K562 (cell line): Measurements from ENCODE around the gene COMMD4. TPM values are rescaled to one million over a fixed set of nuclear protein-coding genes. Genes with fewer than 3 reads are reported as not detected.

Experiments used
- DDX20 ChIP-seq: fragments of 450-650 bp; IDR thresholded peaks from 2 replicates; pipeline ENCODE4 v1.6.1; 2016; ENCODE audit warnings: missing genetic modification characterization, low read depth, mild to moderate bottlenecking, missing compliant biosample characterization, moderate library complexity
- DIDO1 ChIP-seq: fragments of 450-650 bp; IDR thresholded peaks from 2 replicates; pipeline ENCODE4 v1.6.1; 2016; ENCODE audit warnings: low read depth, missing biosample characterization, missing genetic modification characterization
- FOXK2 ChIP-seq, 2 experiments: fragments of 450-650 bp; IDR thresholded peaks in 1 of 2; conservative IDR thresholded peaks in 1 of 2; 2 replicates each; pipeline ENCODE4 v1.6.1; 2016; ENCODE audit warnings: low read depth in 2 of 2, mild to moderate bottlenecking in 1 of 2
- MCM5 ChIP-seq: fragments of 450-650 bp; IDR thresholded peaks from 2 replicates; pipeline ENCODE4 v1.6.1; 2016; ENCODE audit warnings: low read depth
- TARDBP ChIP-seq: fragments of 450-650 bp; IDR thresholded peaks from 2 replicates; pipeline ENCODE4 v1.6.1; 2016
- ZNF239 ChIP-seq: fragments of 250-450 bp; sonication (Bioruptor Pico); IDR thresholded peaks from 2 replicates; pipeline ENCODE4 v1.4.0; 2020; ENCODE audit warnings: mild to moderate bottlenecking
- polyA plus RNA-seq, 8 experiments: library from polyadenylated mRNA; depleted of rRNA in 4 of 8; stranded (reverse) in 5 of 8; unstranded in 3 of 8; fragments of >200 nt; fragmentation: Nextera tagmentation in 2 of 8; fragmentation: Illumina TruSeq in 1 of 8; extraction: Ambion mirVana in 2 of 8; extraction: Trizol in 1 of 8; gene quantifications; 2 replicates each; pipeline versions ENCODE4 v1.2.1 to v1.2.3, GENCODE V29; 2011 to 2014; ENCODE audit warnings: inconsistent platforms in 1 of 8, missing spikeins in 1 of 8
- total RNA-seq, 7 experiments: library from RNA; depleted of rRNA in 6 of 7; stranded (reverse); fragments of >200 nt in 6 of 7; fragmentation: Illumina TruSeq in 2 of 7; extraction: Trizol in 2 of 7; gene quantifications; 2 replicates each; pipeline versions ENCODE4 v1.2.1 to v1.2.3, GENCODE V29; 2011 to 2021; ENCODE audit warnings: low replicate concordance in 1 of 7
- TF ChIP-seq, protein P1 (sequence below): fragments of 200-800 bp; sonication (Bioruptor generic); IDR thresholded peaks from 2 replicates; pipeline ENCODE4 v1.6.1; 2016; ENCODE audit warnings: missing genetic modification characterization, missing compliant biosample characterization
- TF ChIP-seq, protein P2 (sequence below): fragments of 450-650 bp; IDR thresholded peaks from one replicate; pipeline ENCODE4 v1.6.1; 2018; ENCODE audit warnings: mild to moderate bottlenecking, moderate library complexity; ENCODE audit not compliant: partially characterized antibody
- TF ChIP-seq, protein P3 (sequence below): fragments of 250-450 bp; sonication (Bioruptor Pico); IDR thresholded peaks from 2 replicates; pipeline ENCODE4 v1.4.0; 2020
- TF ChIP-seq, protein P4 (sequence below): fragments of 250-450 bp; sonication (Bioruptor Pico); IDR thresholded peaks from 2 replicates; pipeline ENCODE4 v1.8.0; 2021; ENCODE audit warnings: mild to moderate bottlenecking, moderate library complexity

COMMD4 gene
- total and polyA plus RNA-seq, 9 of the 15 experiments (the other 6 are each of a cell fraction or from before 2014, with no cell fraction given), result 20.4 to 140 (median 63.9) TPM

DNA sequence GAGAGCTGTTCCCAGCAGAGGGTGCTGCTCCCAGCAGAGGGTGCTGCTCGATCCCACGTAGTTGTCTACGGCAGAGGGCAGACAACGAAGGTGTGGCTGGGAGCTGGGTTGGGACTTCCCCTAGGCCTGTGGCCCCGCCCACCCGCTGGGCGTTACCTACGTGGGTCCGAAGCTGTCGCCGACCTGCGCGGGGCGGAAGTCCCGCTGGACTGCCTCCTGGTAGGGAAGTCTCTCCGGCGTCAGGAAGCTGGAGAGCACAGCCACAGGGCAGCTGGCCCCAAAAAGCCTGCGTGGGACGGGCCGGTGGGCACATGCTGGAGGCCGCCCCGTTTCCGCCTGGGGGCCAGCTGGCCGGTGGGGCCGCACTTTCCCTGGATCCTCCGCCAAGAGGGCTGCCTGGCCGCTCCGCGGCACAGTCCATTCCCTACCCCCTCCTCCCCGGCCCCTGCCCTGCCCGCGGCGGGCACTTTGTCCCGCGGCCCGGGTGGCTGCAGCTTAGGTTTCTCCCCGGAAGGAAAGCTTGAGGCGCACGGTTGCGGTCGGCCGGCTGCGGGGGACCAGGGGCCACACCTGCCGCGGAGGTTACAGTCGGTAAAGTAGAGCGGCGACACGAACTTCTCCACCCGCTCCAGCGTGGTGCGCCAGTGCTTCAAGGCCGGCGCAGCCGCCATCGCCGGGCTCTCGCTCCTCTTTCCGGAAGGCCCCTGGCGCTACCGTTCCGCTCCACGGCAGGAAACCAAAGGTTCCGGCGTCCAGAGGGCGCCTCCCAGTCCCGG, 32.2 kb downstream of the COMMD4 start, which contains the start of gene MAN2C1 (continued):
- TF ChIP-seq, protein P1, sequence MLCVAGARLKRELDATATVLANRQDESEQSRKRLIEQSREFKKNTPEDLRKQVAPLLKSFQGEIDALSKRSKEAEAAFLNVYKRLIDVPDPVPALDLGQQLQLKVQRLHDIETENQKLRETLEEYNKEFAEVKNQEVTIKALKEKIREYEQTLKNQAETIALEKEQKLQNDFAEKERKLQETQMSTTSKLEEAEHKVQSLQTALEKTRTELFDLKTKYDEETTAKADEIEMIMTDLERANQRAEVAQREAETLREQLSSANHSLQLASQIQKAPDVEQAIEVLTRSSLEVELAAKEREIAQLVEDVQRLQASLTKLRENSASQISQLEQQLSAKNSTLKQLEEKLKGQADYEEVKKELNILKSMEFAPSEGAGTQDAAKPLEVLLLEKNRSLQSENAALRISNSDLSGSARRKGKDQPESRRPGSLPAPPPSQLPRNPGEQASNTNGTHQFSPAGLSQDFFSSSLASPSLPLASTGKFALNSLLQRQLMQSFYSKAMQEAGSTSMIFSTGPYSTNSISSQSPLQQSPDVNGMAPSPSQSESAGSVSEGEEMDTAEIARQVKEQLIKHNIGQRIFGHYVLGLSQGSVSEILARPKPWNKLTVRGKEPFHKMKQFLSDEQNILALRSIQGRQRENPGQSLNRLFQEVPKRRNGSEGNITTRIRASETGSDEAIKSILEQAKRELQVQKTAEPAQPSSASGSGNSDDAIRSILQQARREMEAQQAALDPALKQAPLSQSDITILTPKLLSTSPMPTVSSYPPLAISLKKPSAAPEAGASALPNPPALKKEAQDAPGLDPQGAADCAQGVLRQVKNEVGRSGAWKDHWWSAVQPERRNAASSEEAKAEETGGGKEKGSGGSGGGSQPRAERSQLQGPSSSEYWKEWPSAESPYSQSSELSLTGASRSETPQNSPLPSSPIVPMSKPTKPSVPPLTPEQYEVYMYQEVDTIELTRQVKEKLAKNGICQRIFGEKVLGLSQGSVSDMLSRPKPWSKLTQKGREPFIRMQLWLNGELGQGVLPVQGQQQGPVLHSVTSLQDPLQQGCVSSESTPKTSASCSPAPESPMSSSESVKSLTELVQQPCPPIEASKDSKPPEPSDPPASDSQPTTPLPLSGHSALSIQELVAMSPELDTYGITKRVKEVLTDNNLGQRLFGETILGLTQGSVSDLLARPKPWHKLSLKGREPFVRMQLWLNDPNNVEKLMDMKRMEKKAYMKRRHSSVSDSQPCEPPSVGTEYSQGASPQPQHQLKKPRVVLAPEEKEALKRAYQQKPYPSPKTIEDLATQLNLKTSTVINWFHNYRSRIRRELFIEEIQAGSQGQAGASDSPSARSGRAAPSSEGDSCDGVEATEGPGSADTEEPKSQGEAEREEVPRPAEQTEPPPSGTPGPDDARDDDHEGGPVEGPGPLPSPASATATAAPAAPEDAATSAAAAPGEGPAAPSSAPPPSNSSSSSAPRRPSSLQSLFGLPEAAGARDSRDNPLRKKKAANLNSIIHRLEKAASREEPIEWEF (CRISPR knock-in tag), result no peak
- TF ChIP-seq, protein P2, sequence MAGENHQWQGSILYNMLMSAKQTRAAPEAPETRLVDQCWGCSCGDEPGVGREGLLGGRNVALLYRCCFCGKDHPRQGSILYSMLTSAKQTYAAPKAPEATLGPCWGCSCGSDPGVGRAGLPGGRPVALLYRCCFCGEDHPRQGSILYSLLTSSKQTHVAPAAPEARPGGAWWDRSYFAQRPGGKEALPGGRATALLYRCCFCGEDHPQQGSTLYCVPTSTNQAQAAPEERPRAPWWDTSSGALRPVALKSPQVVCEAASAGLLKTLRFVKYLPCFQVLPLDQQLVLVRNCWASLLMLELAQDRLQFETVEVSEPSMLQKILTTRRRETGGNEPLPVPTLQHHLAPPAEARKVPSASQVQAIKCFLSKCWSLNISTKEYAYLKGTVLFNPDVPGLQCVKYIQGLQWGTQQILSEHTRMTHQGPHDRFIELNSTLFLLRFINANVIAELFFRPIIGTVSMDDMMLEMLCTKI, result no peak
- no peak; the same call in 1 of the 2 replicates for TF ChIP-seq ZNF239 (CRISPR knock-in tag)
- no peak for TF ChIP-seq MCM5
- peak; percentile 90 for TF ChIP-seq DIDO1 (tag)
- peak; percentile 69; the same call in 1 of the 2 replicates for TF ChIP-seq TARDBP
- TF ChIP-seq, protein P3, sequence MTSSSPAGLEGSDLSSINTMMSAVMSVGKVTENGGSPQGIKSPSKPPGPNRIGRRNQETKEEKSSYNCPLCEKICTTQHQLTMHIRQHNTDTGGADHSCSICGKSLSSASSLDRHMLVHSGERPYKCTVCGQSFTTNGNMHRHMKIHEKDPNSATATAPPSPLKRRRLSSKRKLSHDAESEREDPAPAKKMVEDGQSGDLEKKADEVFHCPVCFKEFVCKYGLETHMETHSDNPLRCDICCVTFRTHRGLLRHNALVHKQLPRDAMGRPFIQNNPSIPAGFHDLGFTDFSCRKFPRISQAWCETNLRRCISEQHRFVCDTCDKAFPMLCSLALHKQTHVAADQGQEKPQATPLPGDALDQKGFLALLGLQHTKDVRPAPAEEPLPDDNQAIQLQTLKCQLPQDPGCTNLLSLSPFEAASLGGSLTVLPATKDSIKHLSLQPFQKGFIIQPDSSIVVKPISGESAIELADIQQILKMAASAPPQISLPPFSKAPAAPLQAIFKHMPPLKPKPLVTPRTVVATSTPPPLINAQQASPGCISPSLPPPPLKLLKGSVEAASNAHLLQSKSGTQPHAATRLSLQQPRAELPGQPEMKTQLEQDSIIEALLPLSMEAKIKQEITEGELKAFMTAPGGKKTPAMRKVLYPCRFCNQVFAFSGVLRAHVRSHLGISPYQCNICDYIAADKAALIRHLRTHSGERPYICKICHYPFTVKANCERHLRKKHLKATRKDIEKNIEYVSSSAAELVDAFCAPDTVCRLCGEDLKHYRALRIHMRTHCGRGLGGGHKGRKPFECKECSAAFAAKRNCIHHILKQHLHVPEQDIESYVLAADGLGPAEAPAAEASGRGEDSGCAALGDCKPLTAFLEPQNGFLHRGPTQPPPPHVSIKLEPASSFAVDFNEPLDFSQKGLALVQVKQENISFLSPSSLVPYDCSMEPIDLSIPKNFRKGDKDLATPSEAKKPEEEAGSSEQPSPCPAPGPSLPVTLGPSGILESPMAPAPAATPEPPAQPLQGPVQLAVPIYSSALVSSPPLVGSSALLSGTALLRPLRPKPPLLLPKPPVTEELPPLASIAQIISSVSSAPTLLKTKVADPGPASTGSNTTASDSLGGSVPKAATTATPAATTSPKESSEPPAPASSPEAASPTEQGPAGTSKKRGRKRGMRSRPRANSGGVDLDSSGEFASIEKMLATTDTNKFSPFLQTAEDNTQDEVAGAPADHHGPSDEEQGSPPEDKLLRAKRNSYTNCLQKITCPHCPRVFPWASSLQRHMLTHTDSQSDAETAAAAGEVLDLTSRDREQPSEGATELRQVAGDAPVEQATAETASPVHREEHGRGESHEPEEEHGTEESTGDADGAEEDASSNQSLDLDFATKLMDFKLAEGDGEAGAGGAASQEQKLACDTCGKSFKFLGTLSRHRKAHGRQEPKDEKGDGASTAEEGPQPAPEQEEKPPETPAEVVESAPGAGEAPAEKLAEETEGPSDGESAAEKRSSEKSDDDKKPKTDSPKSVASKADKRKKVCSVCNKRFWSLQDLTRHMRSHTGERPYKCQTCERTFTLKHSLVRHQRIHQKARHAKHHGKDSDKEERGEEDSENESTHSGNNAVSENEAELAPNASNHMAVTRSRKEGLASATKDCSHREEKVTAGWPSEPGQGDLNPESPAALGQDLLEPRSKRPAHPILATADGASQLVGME (CRISPR knock-in tag), result no peak
- no peak for TF ChIP-seq DDX20 (tag)
- TF ChIP-seq, protein P4, sequence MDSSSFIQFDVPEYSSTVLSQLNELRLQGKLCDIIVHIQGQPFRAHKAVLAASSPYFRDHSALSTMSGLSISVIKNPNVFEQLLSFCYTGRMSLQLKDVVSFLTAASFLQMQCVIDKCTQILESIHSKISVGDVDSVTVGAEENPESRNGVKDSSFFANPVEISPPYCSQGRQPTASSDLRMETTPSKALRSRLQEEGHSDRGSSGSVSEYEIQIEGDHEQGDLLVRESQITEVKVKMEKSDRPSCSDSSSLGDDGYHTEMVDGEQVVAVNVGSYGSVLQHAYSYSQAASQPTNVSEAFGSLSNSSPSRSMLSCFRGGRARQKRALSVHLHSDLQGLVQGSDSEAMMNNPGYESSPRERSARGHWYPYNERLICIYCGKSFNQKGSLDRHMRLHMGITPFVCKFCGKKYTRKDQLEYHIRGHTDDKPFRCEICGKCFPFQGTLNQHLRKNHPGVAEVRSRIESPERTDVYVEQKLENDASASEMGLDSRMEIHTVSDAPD (CRISPR knock-in tag), result no peak
- peak; percentile 10 to 40; a peak in 1 of 4 replicates for TF ChIP-seq FOXK2 (conservative IDR thresholded peaks at IDR 0.05 in 1 of 2, IDR thresholded peaks at IDR 0.05 in 1 of 2; ENCODE audit: low read depth in 2 of 2)
